HG03378 (cell line): ENCODE measurements around the gene SLC27A4.

ENCODE experiments used
- ATAC-seq: cut with Tn5 transposase; IDR thresholded peaks from one replicate; pipeline ENCODE4 v1.9.1; 2021; ENCODE audit warnings: mild to moderate bottlenecking, moderate library complexity; ENCODE audit not compliant: unreplicated experiment

Gene SLC27A4

DNA sequence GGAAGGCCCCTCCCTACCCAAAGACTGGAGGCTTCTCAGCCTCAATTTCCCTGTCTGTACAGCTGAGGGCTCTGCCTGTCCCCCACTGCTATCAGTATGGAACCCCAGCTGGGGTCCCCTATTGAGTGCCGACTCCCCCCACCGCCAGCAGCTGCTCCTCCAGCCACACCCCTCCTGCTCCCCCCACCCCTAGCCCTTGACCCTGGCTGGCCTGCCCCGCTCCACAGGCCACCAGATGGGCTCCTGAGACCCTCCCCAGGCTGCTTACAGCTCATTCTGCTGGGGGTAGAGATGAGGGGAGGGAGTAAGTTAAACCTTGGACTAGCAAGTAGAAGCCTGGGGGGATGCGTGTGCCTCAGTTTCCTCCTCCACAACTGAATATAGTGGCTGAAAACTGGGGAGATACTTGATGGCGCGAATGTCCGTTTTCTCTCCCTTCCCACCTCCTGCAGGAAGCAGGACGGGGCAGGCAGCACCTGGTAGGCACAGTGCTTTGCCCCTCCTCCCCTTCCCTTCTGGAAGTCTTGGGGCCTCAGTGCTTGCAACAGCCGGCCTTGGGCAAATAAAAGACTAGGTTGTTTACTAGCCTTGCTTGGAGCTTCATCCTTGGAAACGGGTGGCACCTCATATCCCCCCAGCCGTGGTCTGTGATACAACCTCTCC is 50.0 kb downstream of the SLC27A4 start:
- no peak for ATAC-seq

DNA sequence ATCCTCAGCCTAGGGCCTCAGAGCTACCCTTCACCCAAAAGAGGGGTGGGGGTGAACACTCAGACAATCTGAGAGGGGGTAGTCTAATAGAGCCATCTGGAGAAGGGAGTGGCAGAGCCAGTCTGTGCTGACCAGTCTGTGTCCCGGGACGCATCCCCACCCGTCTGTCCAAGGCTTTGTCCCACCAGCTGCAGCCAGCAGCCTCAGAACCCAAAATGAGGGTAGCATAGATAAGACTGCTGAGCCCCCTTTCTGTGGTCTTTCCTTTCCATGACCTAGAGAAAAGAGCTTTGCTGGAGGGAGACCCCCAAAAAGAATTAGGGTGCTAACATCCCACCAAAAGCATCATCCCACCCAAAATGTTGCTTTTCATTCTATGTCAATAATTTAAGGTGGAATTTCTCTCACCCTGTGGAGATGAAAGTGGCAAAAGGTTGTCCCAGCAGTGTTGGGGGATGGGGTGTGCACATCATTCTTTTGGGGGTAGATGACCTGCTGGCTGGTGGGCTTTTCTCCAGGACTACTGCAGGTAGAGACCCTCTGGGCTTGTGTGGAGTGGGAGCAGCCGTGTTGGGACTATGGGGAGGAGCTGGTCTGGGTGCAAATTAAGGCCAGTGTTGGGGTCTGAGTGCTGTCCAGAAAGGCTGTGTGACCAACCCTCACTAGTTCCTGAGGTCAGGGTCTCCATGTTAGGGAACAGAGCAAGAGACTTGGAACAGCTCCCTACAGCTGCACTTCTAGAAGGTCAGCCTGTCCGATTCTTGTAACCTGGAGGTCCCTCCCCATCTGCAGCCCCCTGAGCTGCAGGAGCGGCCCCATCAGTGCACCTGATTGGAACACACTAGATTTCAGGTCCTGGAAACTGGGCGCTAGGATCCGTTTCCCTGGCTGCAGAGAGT is 50.7 kb downstream of the SLC27A4 start:
- no peak for ATAC-seq

- ATAC-seq: no peak
Observed at GRCh38 chr9:128391956-128392301, 51.6 kb downstream of the SLC27A4 start.

DNA sequence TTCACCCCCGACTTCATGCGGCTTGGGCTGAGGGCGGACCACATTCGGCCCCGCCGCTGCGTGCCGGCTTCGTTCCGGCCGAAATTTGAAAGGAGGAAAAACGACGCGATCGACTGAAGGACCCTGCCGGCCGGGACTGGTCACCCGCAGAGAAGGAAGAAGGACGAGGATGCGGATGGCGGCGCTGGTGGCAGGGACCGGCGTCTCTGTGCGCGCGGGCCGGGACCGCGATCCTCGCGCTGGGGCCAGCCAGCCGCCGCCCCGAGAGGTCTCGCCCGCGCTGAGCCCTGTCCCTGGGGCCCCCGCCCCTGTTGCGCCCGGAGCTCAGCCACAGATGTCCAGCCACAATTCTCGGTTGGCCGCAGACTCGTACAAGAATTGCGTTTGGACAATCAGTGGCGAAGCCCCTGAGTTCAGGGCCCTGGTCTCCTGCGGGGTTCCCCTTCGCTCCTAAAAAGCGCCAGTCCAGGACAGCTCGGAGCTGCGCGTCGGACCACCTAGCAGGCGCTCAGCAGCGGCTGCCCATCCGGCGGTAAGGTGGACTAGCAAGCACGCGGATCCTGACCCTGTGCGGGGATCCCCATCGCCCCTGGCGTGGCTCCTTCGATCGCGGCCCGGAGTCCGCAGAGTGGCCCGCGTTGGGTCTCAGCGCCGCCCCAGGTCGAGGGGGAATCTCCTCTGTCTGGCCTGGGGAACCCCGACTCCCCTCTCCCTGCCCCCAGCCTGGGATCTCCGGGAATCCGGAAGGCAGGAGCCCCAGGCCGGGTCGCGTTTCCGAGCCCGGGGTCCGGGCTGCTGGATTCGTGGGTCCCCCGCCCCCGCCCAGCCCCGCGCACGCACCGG is 52.2 kb downstream of the SLC27A4 start:
- ATAC-seq: no peak

DNA sequence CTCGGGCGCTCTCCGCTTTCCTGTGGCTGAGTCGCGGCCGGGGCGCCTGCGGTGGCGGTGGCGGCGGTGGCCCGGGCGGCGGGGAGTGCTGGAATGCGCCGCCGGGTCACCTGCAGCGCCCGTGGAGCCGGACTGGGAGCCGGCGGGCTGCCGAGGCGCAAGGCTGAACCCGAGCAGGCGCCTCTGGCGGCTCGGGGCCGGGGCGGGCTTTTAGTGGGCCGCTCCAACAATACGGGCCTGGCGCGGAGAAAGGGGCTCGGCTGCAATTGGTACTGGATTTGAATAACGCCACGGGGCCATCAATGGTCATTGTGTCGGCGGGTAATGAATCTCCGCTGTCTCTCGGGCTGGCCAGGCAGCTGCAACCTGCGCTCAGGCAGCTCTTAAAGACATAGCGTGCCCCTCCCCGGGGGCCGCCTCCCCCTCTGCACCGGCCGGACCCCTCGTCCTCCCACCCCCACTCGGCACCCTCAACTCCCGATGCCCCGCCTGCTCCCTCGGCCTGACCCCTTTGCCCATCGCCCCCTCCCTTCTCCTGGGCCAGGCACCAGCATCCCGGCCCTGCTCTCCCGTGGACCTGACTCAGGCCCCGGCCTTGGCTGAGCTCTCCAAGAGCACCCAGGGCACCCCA is 52.9 kb downstream of the SLC27A4 start:
- no peak for ATAC-seq

DNA sequence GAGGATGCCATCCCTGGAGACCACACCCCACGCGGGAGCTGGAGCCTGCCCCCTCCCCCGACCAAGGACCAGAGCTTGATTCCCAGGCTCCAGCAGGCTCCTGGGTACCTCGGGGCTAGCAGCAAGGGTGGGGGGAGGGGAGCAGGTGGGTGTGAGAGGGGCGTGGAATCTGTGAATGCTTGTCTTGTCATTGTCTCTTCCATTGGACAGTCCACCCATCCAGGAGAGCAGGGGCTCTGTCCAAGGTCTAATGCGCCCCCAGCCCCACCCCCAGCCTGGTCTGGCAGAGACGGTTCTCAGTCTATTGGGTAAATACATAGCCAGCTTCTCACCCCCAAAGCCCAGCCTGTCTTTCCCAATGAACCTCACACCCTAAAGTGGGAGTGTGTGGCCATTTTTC is 53.6 kb downstream of the SLC27A4 start:
- no peak for ATAC-seq

- ATAC-seq: no peak
Observed at GRCh38 chr9:128394379-128395168, 54.2 kb downstream of the SLC27A4 start.

DNA sequence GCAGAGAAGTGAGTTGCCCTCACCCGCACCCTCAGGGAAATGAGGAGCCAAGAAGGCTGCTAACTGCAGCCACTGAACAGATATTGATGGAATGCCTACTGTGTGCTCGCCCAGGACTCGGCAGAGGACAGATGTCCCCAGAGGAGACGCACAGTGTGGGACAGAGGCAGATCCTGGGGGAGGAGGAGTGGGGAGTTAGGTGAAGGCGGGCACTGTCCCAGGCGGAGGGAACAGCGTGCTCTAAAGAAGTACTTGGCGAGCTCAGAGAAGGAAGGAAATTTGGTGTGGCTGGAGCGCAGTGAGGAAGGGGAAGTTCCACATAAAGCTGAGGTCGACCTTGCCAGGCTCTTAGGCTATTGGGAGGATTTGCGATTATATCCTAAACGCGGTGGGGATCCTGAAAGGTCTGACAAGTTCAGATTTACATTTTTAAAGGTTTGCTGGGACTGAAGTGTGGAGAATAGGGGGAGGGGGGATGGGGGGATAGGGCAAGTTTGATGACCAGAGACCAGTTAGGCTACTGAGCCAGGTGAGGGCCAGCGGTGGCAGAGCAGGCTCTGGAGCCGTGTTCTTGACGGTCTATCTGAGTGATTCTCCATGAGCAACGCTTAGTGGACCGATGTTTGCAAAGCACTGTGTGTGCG is 56.8 kb downstream of the SLC27A4 start:
- ATAC-seq: no peak

DNA sequence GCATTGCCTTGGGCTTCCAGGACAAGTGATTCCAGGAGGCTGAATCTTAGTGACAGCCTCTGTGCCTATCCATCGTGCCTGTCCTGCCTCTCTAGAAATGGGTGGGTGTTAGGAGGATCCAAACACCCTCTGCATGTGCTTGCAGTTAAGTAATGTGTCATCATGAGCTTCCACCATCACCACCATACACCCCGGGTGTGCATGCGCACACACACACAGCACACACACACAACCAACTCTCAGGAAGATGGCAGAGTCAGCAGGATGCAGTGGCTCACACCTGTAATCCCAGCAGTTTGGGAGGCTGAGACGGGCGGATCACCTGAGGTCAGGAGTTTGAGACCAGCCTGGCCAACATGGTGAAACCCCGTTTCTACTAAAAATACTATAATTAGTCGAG is 57.5 kb downstream of the SLC27A4 start:
- no peak for ATAC-seq

- no peak for ATAC-seq
Observed at GRCh38 chr9:128399861-128400260, 59.5 kb downstream of the SLC27A4 start.

DNA sequence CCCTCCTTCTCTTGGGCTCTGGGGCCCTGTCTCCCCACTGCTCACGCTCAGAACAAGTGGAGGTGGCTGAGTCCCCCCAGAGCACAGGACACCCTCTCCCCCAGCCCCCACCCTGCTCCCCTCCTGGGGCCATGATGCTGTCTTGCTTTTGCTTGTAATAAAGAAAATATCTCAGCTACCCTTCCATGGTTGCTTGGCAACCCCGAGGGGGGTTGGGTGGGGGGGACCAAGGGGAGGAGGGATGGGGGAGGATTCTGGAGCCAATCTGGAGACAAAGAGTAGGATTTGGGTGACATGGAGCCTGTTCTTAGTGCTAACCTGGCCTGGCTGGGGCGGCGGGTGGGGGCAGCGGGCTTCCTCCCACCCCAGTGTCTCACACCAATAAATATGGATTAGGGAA is 64.2 kb downstream of the SLC27A4 start:
- no peak for ATAC-seq

GRCh38 chr9:128405077-128405779 is 64.9 kb downstream of the SLC27A4 start:
- ATAC-seq: no peak

DNA sequence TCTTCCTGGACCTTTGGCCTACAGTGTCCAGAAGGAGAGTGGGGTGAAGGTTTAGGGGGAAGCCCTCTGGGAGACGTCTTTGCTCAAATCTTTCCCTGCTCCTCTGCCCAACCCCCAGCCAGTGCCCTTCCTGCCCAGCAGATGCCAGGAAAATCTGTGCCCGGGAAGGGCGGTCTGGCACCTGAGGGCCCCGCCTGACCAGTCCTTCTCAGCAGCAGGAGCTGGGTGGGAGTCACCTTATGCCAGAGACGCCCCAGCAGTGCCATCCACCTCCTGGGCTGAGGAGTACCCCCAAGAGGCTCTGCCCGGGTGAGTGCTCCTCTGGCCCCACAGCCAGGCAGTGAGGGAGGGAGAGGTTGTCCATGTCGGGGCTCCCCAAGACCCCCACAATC is 65.4 kb downstream of the SLC27A4 start:
- no peak for ATAC-seq

GRCh38 chr9:128406848-128407391 is 66.6 kb downstream of the SLC27A4 start:
- ATAC-seq: no peak

DNA sequence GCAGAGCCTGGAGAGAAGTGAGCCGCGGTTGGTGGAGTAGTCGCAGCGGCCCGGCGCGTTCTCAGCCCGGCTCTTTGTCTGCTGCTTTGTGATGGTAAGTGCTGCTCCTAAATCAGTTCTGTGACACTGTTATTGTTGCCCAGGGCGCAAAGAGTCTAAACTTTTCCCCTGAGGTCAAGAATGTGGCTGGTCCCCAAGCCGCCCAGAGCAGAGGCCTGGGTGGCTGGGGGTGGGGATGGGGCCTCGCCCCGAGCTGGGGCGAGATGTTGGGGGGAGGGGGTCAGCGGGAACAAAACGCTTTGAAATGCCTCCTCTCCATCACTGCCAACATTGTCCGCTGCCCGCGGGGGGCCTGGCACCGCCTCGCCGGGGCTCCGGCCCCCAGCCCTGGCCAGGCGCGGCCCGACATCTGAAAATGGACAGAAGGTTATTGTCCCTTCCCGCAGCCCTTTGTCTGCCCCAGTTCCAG is 68.7 kb downstream of the SLC27A4 start:
- ATAC-seq: no peak

- no peak for ATAC-seq
Observed at GRCh38 chr9:128409450-128409849, 69.1 kb downstream of the SLC27A4 start.

DNA sequence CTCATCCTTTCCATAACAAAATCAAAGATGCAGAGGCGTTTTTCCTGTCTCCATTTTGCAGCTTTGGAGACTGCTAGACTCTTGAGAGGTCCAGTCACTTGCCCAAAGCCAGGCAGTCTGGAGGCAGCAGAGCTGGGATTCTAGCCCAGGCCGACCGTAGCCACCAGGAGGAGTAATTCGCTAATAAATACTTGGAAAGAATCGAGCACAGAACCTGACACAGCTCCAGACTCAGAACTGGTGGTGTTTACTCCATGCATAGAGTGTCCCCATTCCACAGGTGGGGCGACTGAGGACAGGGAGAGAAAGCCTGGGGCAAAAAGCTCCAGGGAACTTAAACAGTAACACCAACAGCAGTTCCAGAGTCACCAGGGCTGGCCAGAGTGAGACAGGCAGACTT is 69.7 kb downstream of the SLC27A4 start:
- ATAC-seq: no peak
